SK-N-SH (cell line): ENCODE measurements around the gene NPC1. TPM values are rescaled to one million over a fixed set of nuclear protein-coding genes. Genes with fewer than 3 reads are reported as not detected.

Experiments used
- CTCF ChIA-PET: fragments of 300-600, 350-600 bp; formaldehyde crosslinking; extraction: SDS; loops from one replicate; lab custom pipeline; 2021; lab: Yijun Ruan, JAX
- POLR2A ChIA-PET: fragments of 350-600 bp; sonication (Branson Sonifier 250); formaldehyde crosslinking; extraction: SDS; loops from one replicate; lab custom pipeline; 2020; ENCODE audit warnings: antibody characterized with exemption, inconsistent platforms; lab: Yijun Ruan, JAX
- DNase-seq: peaks from one replicate; pipeline ENCODE4 v3.0.0; 2012
- H2AFZ ChIP-seq: fragments of 200-600 bp; sonication (generic); 2 replicates; pipeline ENCODE4 v1.8.1; 2016; ENCODE audit warnings: antibody characterized with exemption, mild to moderate bottlenecking, low read depth
- H3F3A ChIP-seq: fragments of 200-600 bp; sonication (generic); replicated peaks from 2 replicates; pipeline ENCODE3; 2016; ENCODE audit warnings: antibody characterized with exemption, mild to moderate bottlenecking; ENCODE audit not compliant: insufficient read depth
- H3K27ac ChIP-seq, 2 experiments: fragments of 200-500 bp in 1 of 2; fragments of 200-600 bp in 1 of 2; sonication (Bioruptor generic) in 1 of 2; sonication (generic), shearing (Covaris generic) in 1 of 2; 2 replicates each; pipeline versions ENCODE4 v1.5.1 to v1.6.1; 2014 to 2016; ENCODE audit warnings: low read depth in 2 of 2, inconsistent platforms in 1 of 2, low read length in 1 of 2, mild to moderate bottlenecking in 1 of 2, mixed read lengths in 1 of 2
- H3K27me3 ChIP-seq: fragments of 200-600 bp; sonication (generic), shearing (Covaris generic); 2 replicates; pipeline ENCODE4 v1.6.1; 2016; ENCODE audit warnings: mixed run types; ENCODE audit not compliant: insufficient read depth
- H3K36me3 ChIP-seq, 2 experiments: fragments of 200-500 bp in 1 of 2; fragments of 200-600 bp in 1 of 2; sonication (Bioruptor generic) in 1 of 2; sonication (generic) in 1 of 2; replicated peaks in 1 of 2; 2 replicates each; pipeline versions ENCODE3 to v1.5.1; 2014 to 2016; ENCODE audit warnings: low read length in 1 of 2, mild to moderate bottlenecking in 1 of 2; ENCODE audit not compliant: insufficient read depth in 2 of 2, control insufficient read depth in 1 of 2
- H3K4me1 ChIP-seq, 2 experiments: fragments of 200-500 bp in 1 of 2; fragments of 200-600 bp in 1 of 2; sonication (Bioruptor generic) in 1 of 2; sonication (generic), shearing (Covaris generic) in 1 of 2; 2 replicates each; pipeline versions ENCODE4 v1.5.1 to v1.6.1; 2014 to 2016; ENCODE audit warnings: low read depth in 1 of 2, low read length in 1 of 2, mixed run types in 1 of 2; ENCODE audit not compliant: insufficient read depth in 2 of 2, control insufficient read depth in 1 of 2
- H3K4me2 ChIP-seq: fragments of 200-600 bp; sonication (generic), shearing (Covaris generic); 2 replicates; pipeline ENCODE4 v1.6.1; 2017; ENCODE audit warnings: mixed run types
- H3K4me3 ChIP-seq, 2 experiments: fragments of 200-500 bp in 1 of 2; fragments of 200-600 bp in 1 of 2; sonication (Bioruptor generic) in 1 of 2; sonication (generic), shearing (Covaris generic) in 1 of 2; 2 replicates each; pipeline versions ENCODE4 v1.5.1 to v1.8.1; 2014 to 2016; ENCODE audit warnings: low read depth in 2 of 2, inconsistent platforms in 1 of 2, low read length in 1 of 2, mild to moderate bottlenecking in 1 of 2, mixed read lengths in 1 of 2, moderate library complexity in 1 of 2
- H3K79me2 ChIP-seq: fragments of 200-600 bp; sonication (generic); 2 replicates; pipeline ENCODE4 v1.8.1; 2017; ENCODE audit warnings: mild to moderate bottlenecking; ENCODE audit not compliant: insufficient read depth
- H3K9ac ChIP-seq: fragments of 200-600 bp; sonication (generic); 2 replicates; pipeline ENCODE4 v1.6.1; 2017; ENCODE audit warnings: mixed run types
- H3K9me2 ChIP-seq: fragments of 200-600 bp; sonication (generic); 2 replicates; pipeline ENCODE4 v1.6.1; 2017; ENCODE audit warnings: mixed run types
- H3K9me3 ChIP-seq: fragments of 200-600 bp; sonication (generic); 2 replicates; pipeline ENCODE4 v1.6.1; 2017; ENCODE audit warnings: mixed run types, mild to moderate bottlenecking, moderate library complexity
- H4K20me1 ChIP-seq: fragments of 200-600 bp; sonication (generic); 2 replicates; pipeline ENCODE4 v1.6.1; 2017; ENCODE audit warnings: mild to moderate bottlenecking, mixed run types; ENCODE audit not compliant: insufficient read depth
- FOXJ3 ChIP-seq: sonication (generic); formaldehyde crosslinking; IDR thresholded peaks from 2 replicates; pipeline ENCODE4 v1.5.1; 2020; ENCODE audit warnings: mild to moderate bottlenecking, missing genetic modification reagents
- JUND ChIP-seq: IDR thresholded peaks from 2 replicates; pipeline ENCODE4 v1.4.0; 2012
- MXI1 ChIP-seq: IDR thresholded peaks from 2 replicates; pipeline ENCODE4 v1.6.1; 2012; ENCODE audit warnings: mild to moderate bottlenecking, low read depth, low read length, improper control_type of control experiment
- POLR2AphosphoS5 ChIP-seq: IDR thresholded peaks from 2 replicates; pipeline ENCODE4 v1.6.1; 2012; ENCODE audit warnings: low read depth, low read length
- RAD21 ChIP-seq: IDR thresholded peaks from 2 replicates; pipeline ENCODE4 v1.6.1; 2012; ENCODE audit warnings: mild to moderate bottlenecking, low read length
- TCF12 ChIP-seq: IDR thresholded peaks from 2 replicates; pipeline ENCODE4 v1.4.0; 2012
- WGBS: methylation state at CpG from one replicate; pipeline ENCODE4 v1.1.6; 2017; ENCODE audit warnings: low lambda C conversion rate; 5-methylcytosine and 5-hydroxymethylcytosine counted together
- polyA plus RNA-seq, 3 experiments: library from polyadenylated mRNA; depleted of rRNA; stranded (reverse); fragments of >200 nt; gene quantifications; 2 replicates each; pipeline ENCODE4 v1.2.3, GENCODE V29; 2012
- TF ChIP-seq, protein P1 (sequence below): IDR thresholded peaks from 2 replicates; pipeline ENCODE4 v1.4.0; 2012; ENCODE audit warnings: low read depth, borderline replicate concordance
- TF ChIP-seq, protein P2 (sequence below): IDR thresholded peaks from 2 replicates; pipeline ENCODE4 v1.6.1; 2012; ENCODE audit warnings: mild to moderate bottlenecking, low read depth, low read length, moderate library complexity
- TF ChIP-seq, protein P3 (sequence below): IDR thresholded peaks from 2 replicates; pipeline ENCODE4 v1.4.0; 2012; ENCODE audit warnings: low read depth, borderline replicate concordance
- TF ChIP-seq, protein P4 (sequence below): IDR thresholded peaks from 2 replicates; pipeline ENCODE4; 2012

Gene NPC1
- polyA plus RNA-seq, 1 of the 3 experiments (the other 2 are of a cell fraction), result 23.9 TPM

DNA sequence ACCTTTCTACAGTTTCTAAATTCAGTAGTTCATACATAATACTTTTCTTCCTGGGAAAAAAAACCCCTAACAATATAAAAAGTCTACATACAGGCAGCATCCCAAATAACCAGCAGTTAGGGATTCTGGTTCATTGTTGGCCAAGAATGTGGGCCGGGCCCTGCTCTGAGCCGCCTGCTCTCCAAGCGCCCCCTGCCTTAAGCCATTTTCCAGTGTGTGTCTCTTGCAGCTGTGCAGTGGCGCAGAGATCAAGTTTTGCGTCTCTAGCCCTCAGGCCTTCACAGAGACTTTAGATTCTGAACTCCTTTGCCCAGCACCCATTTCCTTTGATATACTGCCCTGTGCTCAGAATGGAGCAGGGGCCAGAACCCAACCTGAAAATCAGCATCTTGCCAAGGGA lies 50.1 kb downstream of the NPC1 start:
- no peak overlapping the region for H2AFZ ChIP-seq
- no peaks in the 10 kb centered on the region for H3K9me3 ChIP-seq
- no peaks in the 10 kb centered on the region for H3K9me2 ChIP-seq
- no peaks in the 10 kb centered on the region; a peak in 1 of 4 replicates for H3K4me1 ChIP-seq
- no peaks in the 10 kb centered on the region for H3K79me2 ChIP-seq
- DNase-seq, result no peak
- no peaks in the 10 kb centered on the region for H4K20me1 ChIP-seq
- ChIA-PET POLR2A (interaction anchor here (0.7 kb wide), 1 partner anchor 605 kb away, joined by 3 read pairs; no protein-coding TSS in a partner anchor), CTCF (no interaction called here)
- H3K9ac ChIP-seq, result no peak overlapping the region
- 97% methylated on average over 5 of the region's 5 CpGs for WGBS
- no peak overlapping the region for H3K4me2 ChIP-seq
- no peaks in the 10 kb centered on the region for H3K27me3 ChIP-seq
- no peaks in the 10 kb centered on the region for H3F3A ChIP-seq
- H3K36me3 ChIP-seq, result peaks cover 58 to 90% of the 10 kb centered on the region in 2 experiments
- TF ChIP-seq FOXJ3 (no peak), MXI1 (no peak), JUND (no peak), RAD21 (no peak), POLR2AphosphoS5 (no peak), TCF12 (no peak)
- TF ChIP-seq, protein P1, sequence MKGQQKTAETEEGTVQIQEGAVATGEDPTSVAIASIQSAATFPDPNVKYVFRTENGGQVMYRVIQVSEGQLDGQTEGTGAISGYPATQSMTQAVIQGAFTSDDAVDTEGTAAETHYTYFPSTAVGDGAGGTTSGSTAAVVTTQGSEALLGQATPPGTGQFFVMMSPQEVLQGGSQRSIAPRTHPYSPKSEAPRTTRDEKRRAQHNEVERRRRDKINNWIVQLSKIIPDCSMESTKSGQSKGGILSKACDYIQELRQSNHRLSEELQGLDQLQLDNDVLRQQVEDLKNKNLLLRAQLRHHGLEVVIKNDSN, result no peak
- TF ChIP-seq, protein P2, sequence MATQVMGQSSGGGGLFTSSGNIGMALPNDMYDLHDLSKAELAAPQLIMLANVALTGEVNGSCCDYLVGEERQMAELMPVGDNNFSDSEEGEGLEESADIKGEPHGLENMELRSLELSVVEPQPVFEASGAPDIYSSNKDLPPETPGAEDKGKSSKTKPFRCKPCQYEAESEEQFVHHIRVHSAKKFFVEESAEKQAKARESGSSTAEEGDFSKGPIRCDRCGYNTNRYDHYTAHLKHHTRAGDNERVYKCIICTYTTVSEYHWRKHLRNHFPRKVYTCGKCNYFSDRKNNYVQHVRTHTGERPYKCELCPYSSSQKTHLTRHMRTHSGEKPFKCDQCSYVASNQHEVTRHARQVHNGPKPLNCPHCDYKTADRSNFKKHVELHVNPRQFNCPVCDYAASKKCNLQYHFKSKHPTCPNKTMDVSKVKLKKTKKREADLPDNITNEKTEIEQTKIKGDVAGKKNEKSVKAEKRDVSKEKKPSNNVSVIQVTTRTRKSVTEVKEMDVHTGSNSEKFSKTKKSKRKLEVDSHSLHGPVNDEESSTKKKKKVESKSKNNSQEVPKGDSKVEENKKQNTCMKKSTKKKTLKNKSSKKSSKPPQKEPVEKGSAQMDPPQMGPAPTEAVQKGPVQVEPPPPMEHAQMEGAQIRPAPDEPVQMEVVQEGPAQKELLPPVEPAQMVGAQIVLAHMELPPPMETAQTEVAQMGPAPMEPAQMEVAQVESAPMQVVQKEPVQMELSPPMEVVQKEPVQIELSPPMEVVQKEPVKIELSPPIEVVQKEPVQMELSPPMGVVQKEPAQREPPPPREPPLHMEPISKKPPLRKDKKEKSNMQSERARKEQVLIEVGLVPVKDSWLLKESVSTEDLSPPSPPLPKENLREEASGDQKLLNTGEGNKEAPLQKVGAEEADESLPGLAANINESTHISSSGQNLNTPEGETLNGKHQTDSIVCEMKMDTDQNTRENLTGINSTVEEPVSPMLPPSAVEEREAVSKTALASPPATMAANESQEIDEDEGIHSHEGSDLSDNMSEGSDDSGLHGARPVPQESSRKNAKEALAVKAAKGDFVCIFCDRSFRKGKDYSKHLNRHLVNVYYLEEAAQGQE, result no peak
- TF ChIP-seq, protein P3, sequence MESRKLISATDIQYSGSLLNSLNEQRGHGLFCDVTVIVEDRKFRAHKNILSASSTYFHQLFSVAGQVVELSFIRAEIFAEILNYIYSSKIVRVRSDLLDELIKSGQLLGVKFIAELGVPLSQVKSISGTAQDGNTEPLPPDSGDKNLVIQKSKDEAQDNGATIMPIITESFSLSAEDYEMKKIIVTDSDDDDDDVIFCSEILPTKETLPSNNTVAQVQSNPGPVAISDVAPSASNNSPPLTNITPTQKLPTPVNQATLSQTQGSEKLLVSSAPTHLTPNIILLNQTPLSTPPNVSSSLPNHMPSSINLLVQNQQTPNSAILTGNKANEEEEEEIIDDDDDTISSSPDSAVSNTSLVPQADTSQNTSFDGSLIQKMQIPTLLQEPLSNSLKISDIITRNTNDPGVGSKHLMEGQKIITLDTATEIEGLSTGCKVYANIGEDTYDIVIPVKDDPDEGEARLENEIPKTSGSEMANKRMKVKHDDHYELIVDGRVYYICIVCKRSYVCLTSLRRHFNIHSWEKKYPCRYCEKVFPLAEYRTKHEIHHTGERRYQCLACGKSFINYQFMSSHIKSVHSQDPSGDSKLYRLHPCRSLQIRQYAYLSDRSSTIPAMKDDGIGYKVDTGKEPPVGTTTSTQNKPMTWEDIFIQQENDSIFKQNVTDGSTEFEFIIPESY, result no peak
- TF ChIP-seq, protein P4, sequence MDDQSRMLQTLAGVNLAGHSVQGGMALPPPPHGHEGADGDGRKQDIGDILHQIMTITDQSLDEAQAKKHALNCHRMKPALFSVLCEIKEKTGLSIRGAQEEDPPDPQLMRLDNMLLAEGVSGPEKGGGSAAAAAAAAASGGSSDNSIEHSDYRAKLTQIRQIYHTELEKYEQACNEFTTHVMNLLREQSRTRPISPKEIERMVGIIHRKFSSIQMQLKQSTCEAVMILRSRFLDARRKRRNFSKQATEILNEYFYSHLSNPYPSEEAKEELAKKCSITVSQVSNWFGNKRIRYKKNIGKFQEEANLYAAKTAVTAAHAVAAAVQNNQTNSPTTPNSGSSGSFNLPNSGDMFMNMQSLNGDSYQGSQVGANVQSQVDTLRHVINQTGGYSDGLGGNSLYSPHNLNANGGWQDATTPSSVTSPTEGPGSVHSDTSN, result no peak
- H3K27ac ChIP-seq, result no peak overlapping the region
- H3K4me3 ChIP-seq, result no peak overlapping the region
